ENCODE data around the gene BTBD6.

Gene BTBD6

DNA sequence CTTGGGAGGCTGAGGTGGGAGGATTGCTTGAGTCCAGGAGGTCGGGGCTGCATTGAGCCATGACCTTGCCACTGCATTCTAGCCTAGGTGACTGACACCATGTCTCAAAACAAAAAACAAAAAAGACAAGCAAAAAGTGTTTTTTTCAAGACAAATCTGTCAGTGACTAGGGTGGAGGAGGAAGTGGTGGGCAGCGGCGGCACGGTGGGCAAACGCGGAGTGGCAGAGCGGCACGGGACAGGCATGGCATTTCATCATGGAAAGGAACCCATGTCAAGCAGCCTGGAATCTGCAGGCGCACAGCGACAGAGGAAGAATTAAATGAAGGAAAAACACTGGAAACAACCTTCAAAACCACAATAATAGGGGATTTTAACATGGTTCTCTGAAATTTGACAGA, 4.0 kb upstream of the BTBD6 start:
- TF ChIP-seq, protein P1, sequence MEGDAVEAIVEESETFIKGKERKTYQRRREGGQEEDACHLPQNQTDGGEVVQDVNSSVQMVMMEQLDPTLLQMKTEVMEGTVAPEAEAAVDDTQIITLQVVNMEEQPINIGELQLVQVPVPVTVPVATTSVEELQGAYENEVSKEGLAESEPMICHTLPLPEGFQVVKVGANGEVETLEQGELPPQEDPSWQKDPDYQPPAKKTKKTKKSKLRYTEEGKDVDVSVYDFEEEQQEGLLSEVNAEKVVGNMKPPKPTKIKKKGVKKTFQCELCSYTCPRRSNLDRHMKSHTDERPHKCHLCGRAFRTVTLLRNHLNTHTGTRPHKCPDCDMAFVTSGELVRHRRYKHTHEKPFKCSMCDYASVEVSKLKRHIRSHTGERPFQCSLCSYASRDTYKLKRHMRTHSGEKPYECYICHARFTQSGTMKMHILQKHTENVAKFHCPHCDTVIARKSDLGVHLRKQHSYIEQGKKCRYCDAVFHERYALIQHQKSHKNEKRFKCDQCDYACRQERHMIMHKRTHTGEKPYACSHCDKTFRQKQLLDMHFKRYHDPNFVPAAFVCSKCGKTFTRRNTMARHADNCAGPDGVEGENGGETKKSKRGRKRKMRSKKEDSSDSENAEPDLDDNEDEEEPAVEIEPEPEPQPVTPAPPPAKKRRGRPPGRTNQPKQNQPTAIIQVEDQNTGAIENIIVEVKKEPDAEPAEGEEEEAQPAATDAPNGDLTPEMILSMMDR (IDR thresholded peaks at IDR 0.05; ENCODE audit: control extremely low read depth, extremely low read depth, low read depth, missing control alignments): no peak
- ChIA-PET POLR2A (no interaction called here), CTCF (no interaction called here)
- no peak for DNase-seq (ENCODE audit: extremely low spot score)

DNA sequence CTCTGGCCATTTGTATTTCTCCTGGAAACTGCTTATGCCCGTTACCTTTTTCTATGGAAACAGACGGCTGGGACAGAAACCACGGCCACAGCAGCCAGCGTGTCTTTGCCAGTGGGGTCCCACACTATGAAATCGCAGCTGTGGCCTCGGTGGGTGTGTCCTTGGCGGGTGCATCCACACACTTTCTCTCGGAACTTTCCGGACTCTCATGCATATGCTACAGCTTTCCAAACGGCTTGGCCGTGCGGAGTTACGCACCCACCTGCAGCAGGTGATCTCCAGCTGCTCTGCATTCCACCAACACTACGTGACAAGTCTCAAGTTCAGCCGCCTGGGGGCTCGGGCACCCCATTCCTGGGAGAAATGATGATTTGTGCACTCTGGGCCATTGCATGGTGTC, 1.3 kb upstream of the BTBD6 start:
- TF ChIP-seq, protein P1 (IDR thresholded peaks at IDR 0.05; ENCODE audit: control extremely low read depth, extremely low read depth, low read depth, missing control alignments): no peak
- no peak for DNase-seq (ENCODE audit: extremely low spot score)
- POLR2A ChIA-PET: no interaction called here
- CTCF ChIA-PET: interaction anchor here (1.1 kb wide), 1 partner anchor 421 kb away, joined by 4 read pairs; no protein-coding TSS in a partner anchor

DNA sequence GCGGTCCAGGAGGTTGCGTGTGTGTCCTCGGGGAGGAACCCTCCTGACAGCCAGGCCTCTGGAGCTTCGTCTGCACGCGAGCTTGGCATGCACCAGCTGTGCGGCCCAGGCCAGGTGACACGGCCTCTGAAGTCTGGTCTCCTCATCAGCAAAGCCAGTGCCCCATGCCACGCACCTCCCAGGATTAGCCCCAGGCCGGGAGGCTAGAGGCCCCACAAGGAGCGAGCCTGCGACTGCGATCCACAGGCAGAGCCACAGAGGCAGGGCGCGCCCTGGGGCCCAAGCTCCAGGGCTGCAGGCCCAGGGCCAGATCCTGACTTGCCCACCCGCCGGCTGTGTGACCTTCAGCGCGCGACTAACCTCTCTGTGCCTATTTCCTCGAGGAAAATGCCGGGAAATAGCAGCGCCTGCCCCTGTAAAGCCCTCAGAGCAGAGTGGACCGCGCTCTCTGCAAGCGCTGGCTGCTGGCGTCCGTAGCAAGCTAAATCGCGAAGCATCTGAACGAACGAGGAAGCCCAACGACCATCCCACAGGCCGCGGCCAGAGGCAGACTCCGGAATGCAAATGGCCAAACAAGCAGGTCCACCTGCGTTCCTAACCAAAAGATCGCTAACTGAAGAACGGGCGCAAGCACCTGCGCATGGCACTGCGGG, 492 bp upstream of the BTBD6 start:
- TF ChIP-seq, protein P1 (IDR thresholded peaks at IDR 0.05; ENCODE audit: control extremely low read depth, extremely low read depth, low read depth, missing control alignments): no peak
- ChIA-PET POLR2A (interaction anchor here (0.6 to 0.8 kb wide), 2 partner anchors 67 to 247 kb away, joined by 3 to 4 read pairs; partner anchors contain the start of gene PACS2), CTCF (interaction anchor here (0.6 to 1.6 kb wide), 6 partner anchors 17 to 421 kb away, joined by 3 to 4 read pairs (median 3); no protein-coding TSS in a partner anchor)
- DNase-seq (ENCODE audit: extremely low spot score): no peak

DNA sequence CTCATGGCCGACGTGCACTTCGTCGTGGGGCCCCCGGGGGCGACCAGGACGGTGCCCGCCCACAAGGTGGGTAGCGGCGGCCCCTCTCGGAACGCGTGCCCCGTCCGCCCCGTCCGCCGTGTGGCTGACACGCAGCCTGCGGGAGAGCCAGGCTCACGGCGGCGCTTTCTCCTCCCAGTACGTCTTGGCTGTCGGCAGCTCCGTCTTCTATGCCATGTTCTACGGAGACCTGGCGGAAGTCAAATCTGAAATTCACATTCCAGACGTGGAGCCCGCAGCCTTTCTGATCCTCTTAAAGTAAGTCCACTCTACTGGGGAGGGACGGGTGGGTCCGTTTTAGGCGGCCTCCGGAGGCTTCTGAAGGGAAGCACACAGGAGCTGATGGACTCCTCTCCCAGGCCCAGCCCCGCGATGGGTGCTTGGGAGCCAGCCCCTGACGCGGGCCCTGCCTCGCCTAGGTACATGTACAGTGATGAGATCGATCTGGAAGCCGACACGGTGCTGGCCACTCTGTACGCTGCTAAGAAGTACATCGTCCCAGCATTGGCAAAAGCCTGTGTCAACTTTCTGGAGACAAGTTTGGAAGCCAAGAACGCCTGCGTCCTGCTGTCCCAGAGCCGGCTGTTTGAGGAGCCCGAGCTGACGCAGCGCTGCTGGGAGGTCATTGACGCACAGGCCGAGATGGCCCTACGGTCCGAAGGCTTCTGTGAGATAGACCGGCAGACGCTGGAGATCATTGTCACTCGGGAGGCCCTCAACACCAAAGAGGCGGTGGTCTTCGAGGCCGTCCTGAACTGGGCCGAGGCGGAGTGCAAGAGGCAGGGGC, 1.1 kb downstream of the BTBD6 start:
- no peak for DNase-seq (ENCODE audit: extremely low spot score)
- POLR2A ChIA-PET: interaction anchor here (0.6 kb wide), 1 partner anchor 281 kb away, joined by 3 read pairs; no protein-coding TSS in a partner anchor

DNA sequence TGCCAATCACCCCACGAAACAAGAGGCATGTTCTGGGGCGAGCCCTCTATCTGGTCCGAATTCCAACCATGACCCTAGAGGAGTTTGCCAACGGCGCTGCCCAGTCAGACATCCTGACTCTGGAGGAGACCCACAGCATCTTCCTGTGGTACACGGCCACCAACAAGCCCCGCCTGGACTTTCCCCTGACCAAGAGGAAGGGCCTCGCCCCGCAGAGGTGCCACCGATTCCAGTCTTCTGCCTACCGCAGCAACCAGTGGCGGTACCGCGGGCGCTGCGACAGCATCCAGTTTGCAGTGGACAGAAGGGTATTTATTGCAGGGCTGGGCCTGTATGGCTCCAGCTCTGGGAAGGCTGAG, 1.7 kb downstream of the BTBD6 start:
- ChIA-PET CTCF (no interaction called here), POLR2A (no interaction called here)
- TF ChIP-seq, protein P1 (IDR thresholded peaks at IDR 0.05; ENCODE audit: control extremely low read depth, extremely low read depth, low read depth, missing control alignments): no peak
- DNase-seq (ENCODE audit: extremely low spot score): no peak

More for the DNA sequence above, 1.1 kb downstream of the BTBD6 start:
- CTCF ChIA-PET: interaction anchor here (1.0 to 1.6 kb wide), 2 partner anchors 15 to 102 kb away, joined by 3 read pairs; no protein-coding TSS in a partner anchor
- TF ChIP-seq, protein P1 (IDR thresholded peaks at IDR 0.05; ENCODE audit: control extremely low read depth, extremely low read depth, low read depth, missing control alignments): no peak

DNA sequence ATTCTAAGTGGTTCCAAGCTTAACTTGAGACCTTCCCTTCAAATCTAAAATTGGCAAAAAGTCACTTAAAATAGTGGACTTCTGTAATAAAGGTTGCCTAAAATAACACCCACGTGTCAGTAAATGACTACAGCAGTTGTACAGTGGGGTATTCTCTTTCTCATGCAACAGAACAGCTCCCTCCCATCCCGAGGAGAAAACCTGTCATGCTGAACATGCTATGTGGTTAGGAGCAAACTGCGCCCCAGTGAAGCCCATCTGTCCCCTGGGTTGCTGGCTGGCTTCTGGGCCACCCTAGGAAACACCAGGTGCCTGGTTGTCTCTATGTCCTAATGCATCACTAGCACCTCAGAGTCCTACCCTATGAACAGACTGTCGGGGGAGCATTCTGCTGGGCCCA, 2.7 kb downstream of the BTBD6 start:
- TF ChIP-seq, protein P1 (IDR thresholded peaks at IDR 0.05; ENCODE audit: control extremely low read depth, extremely low read depth, low read depth, missing control alignments): no peak
- no peak for DNase-seq (ENCODE audit: extremely low spot score)
- POLR2A ChIA-PET: no interaction called here
- CTCF ChIA-PET: no interaction called here
